Effector memory CD8-positive, alpha-beta T cell (primary cell): ENCODE results near the gene SAXO1.

Experiments
- ATAC-seq: fragments of 150-1000 bp; cut with Tn5 transposase; replicated peaks from 2 replicates; pipeline ENCODE4 v1.10.0; 2021; ENCODE audit warnings: mild to moderate bottlenecking, moderate library complexity
- DNase-seq, 3 experiments: peaks; one replicate each; pipeline ENCODE4 v3.0.0; 2021
- H3K27ac Mint-ChIP-seq, 2 donors: one replicate each; pipeline ENCODE4 v1.8.0; 2022; ENCODE audit warnings: mild to moderate bottlenecking in 2 of 2, mixed read lengths in 2 of 2, moderate library complexity in 2 of 2
- H3K27me3 Mint-ChIP-seq, 2 donors: one replicate each; pipeline ENCODE4 v1.8.0; 2022; ENCODE audit warnings: mixed read lengths in 2 of 2
- H3K36me3 Mint-ChIP-seq: one replicate; pipeline ENCODE4 v1.8.0; 2022; ENCODE audit warnings: mild to moderate bottlenecking, moderate library complexity, mixed read lengths; ENCODE audit not compliant: insufficient read depth
- H3K4me1 Mint-ChIP-seq, 2 donors: one replicate each; pipeline ENCODE4 v1.8.0; 2022; ENCODE audit warnings: low read depth in 2 of 2, mixed read lengths in 2 of 2
- H3K4me3 Mint-ChIP-seq, 2 donors: one replicate each; pipeline ENCODE4 v1.8.0; 2022; ENCODE audit warnings: mild to moderate bottlenecking in 2 of 2, mixed read lengths in 2 of 2, moderate library complexity in 2 of 2
- H3K9me3 Mint-ChIP-seq, 2 donors: one replicate each; pipeline ENCODE4 v1.8.0; 2022; ENCODE audit warnings: mixed read lengths in 2 of 2

The SAXO1 gene

DNA sequence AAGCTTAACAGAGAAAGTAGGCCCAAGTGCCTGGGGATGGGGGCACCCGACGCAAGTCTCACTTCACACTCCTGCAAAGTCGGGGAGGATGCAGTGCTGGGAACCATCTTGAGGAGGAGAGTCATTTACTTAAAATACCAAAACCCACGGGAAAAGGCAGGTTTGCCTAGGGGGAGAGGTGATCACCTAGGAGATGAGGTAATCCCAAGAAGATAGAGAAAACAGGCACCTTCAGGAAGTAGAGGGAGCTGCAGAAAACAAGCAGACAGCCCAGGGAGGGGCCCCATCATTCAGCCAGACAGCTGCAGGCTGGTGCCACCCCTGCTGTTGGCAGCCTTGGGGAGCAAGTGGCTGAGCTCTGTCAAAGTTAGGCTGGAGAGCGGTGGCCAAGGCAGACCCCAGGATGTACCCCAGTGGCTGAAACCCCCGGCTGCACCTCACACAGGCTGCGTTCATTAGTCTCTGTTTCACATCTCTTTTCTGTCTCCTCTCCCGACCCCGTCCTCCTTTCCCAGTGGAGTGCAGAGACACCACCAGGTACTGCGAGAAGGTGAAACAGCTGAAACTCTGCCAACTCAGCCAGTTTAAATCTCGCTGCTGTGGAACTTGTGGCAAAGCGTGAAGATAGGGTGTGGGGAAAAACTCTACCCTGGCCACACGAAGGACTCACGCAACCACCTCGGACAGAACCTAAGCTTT is 124.9 kb downstream of the SAXO1 start:
- DNase-seq (no peak), ATAC-seq (no peak)
- Mint-ChIP-seq H3K36me3 (no peaks in the 10 kb centered on the region), H3K4me3 (no peak overlapping the region), H3K4me1 (peaks cover 0 to 2% of the 10 kb centered on the region in 2 donors), H3K27me3 (peaks cover 26 to 60% of the 10 kb centered on the region in 2 donors), H3K27ac (no peak overlapping the region), H3K9me3 (peaks cover 0 to 2% of the 10 kb centered on the region in 2 donors)

DNA sequence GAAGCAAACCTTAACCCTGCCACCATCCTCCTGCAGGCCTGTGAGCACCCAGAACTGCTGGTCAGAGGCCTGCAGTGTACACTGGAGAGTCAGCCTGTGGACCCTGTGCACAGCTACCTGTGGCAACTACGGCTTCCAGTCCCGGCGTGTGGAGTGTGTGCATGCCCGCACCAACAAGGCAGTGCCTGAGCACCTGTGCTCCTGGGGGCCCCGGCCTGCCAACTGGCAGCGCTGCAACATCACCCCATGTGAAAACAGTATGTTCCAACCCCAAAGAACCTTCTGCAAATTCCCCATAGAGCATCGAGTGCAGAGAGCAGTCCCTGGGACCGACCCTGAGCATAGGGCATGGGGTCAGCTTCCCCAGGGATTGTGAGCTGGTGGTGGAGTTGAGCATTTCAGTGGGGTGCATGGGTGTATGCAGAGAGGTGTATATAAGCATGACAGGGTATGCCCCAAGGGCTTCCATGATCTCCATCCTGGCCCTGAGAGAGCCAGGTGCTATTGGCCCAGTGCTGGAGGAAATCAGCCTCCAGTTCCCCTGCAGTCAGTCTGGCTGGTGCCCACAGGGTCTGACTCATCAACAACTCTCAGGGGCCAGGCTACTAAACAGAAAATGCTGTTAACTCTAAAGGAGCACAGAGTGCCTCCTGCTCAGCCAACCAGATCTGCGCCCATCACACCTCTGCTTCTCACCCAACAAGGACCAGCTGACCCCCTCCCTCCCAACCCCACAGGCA is 126.2 kb downstream of the SAXO1 start:
- peaks cover 0 to 2% of the 10 kb centered on the region in 2 donors for H3K4me1 Mint-ChIP-seq
- peaks cover 0 to 2% of the 10 kb centered on the region in 2 donors for H3K9me3 Mint-ChIP-seq
- no peaks in the 10 kb centered on the region for H3K36me3 Mint-ChIP-seq
- ATAC-seq (no peak), DNase-seq (no peak)
- no peak overlapping the region for H3K4me3 Mint-ChIP-seq
- peaks cover 26 to 56% of the 10 kb centered on the region in 2 donors for H3K27me3 Mint-ChIP-seq
- no peak overlapping the region for H3K27ac Mint-ChIP-seq

DNA sequence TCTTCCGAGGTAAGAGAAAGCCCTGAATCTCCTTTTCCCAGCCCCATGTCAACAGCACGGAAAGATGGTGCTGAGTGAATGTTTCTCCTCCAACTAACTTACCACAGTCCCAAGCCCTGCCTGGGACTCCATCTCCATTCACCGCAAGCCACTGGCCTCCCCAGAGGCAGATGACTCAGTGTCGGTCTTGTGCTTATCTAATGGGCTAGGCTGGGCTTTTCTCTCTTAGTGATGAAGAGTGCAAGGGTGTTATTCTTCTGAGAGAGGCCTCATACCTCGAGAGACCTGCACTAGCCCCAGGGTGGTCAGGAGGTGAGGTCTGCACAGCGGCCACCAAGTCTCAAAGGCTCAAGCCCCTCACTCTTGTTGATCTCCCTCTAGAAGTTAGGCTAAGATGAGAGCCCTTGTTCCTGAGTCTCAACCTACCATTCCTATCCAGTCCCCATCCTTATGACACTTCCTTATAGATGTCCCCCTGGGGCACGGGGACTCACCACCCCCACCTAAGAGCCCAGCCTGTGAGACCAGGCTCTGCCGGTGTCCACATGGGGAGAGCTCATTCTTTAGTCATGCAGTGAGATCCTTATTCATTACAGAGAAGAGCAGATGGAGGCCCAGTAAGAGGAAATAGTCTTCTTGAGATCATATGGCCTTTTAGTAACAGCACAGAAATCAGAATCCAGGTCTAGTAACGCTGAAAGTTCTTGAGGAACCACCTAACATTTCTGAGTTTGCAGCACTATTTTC is 127.0 kb downstream of the SAXO1 start:
- no peak overlapping the region for H3K4me3 Mint-ChIP-seq
- H3K4me1 Mint-ChIP-seq, result peaks cover 0 to 2% of the 10 kb centered on the region in 2 donors
- peaks cover 26 to 49% of the 10 kb centered on the region in 2 donors for H3K27me3 Mint-ChIP-seq
- H3K36me3 Mint-ChIP-seq, result no peaks in the 10 kb centered on the region
- H3K27ac Mint-ChIP-seq, result no peak overlapping the region
- H3K9me3 Mint-ChIP-seq, result peaks cover 0 to 2% of the 10 kb centered on the region in 2 donors
- ATAC-seq (no peak), DNase-seq (no peak)

DNA sequence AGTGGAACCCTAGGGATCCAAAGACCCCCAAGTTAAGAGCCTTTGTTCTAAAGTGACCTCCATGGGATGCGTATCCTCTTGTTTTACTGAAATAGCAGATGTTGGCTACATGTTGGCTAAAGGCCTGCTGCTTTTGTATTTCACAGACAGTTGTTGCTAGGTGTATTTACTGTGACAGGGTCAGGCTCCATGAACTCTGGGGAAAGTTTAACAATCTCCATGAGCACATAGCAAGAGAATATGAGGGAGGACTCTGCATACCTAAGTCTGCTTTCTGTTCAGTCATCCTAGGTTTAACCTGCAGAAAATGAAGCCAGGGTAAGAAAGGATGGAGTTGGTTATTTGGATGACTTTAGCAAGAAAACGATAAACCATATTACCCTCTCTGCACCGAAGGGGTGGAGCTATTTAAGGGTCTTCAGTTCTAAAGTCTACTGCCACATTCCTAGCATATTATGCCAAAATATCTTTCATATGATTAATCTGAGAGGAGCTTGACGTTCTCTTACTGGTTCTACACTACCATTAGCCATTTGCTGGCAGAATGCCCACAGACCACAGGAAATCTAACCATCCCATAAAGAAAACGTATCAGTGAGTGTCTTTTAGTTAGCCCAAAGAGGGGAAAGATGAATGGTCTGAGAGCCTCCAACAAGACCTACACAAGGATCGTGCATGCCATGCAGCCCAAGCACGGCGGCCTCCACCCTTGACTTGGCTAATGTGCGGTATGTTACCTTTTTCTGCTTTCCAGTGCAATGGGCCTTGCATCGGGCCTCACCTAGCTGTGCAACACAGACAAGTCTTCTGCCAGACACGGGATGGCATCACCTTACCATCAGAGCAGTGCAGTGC is 127.8 kb downstream of the SAXO1 start:
- Mint-ChIP-seq H3K27ac (no peak overlapping the region), H3K4me1 (peaks cover 0 to 2% of the 10 kb centered on the region in 2 donors), H3K36me3 (no peaks in the 10 kb centered on the region), H3K9me3 (peaks cover 0 to 2% of the 10 kb centered on the region in 2 donors), H3K4me3 (no peak overlapping the region), H3K27me3 (peaks cover 26 to 43% of the 10 kb centered on the region in 2 donors)
- ATAC-seq (no peak), DNase-seq (no peak)

DNA sequence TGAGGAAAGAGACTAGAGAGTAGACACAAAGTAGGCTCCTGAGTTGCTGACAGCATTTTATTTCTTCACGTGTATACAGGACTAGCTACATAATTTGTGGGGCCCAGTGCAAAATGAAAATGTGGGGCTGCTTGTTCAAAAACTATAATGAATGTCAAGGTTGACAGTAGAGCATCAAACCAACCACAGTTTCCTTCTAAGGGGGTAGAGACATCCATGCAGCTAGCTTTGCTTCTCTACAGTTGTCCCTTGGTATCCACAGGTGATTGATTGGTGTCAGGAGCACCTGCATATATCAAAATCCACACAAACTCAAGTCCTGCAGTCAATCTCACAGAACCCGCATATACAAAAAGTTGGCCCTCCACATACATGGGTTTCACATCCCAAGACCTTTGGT is 129.6 kb downstream of the SAXO1 start:
- ATAC-seq (no peak), DNase-seq (no peak)
- Mint-ChIP-seq H3K27ac (no peak overlapping the region), H3K4me3 (no peak overlapping the region), H3K9me3 (peaks cover under 1 to 2% of the 10 kb centered on the region in 2 donors), H3K4me1 (no peaks in the 10 kb centered on the region), H3K36me3 (no peaks in the 10 kb centered on the region), H3K27me3 (peaks cover 25 to 31% of the 10 kb centered on the region in 2 donors)

DNA sequence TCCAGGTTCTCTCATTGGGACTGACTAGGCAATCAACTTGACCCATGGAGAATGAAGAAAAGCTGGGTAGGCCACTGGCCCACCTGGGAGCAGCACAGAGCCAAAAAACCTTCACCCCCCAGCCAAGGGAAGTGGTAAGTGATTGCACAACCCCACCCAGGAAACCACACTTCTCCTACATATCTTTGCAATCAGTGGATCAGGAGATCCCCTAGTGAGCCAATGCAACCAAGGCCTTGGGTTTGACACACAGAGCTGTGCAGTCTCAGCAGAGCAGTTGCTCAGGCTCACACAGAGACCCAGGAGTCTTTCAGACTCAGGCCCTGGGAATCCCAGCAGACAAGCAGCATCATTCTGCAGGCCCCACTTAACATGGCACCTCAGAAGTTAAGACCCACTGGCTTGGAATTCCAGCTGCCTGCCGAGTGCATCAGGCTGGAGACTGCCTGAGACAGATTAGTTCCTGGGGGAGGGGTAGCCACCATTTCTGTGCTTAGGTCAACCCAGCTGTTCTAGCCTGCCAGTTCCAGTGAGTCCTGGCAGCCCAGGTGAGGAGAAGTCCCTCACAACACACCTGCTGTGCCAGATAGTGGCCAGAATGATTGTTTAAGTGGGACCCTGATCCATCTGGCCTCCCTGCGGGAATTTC is 136.4 kb downstream of the SAXO1 start:
- H3K4me1 Mint-ChIP-seq, result peaks cover 0 to 4% of the 10 kb centered on the region in 2 donors
- H3K27ac Mint-ChIP-seq, result no peak overlapping the region
- DNase-seq, result no peak
- H3K9me3 Mint-ChIP-seq, result peaks cover 5 to 26% of the 10 kb centered on the region in 2 donors
- peak; percentile 43 for ATAC-seq
- H3K4me3 Mint-ChIP-seq, result no peak overlapping the region
- H3K36me3 Mint-ChIP-seq, result no peaks in the 10 kb centered on the region
- peaks cover 11 to 14% of the 10 kb centered on the region in 2 donors for H3K27me3 Mint-ChIP-seq

DNA sequence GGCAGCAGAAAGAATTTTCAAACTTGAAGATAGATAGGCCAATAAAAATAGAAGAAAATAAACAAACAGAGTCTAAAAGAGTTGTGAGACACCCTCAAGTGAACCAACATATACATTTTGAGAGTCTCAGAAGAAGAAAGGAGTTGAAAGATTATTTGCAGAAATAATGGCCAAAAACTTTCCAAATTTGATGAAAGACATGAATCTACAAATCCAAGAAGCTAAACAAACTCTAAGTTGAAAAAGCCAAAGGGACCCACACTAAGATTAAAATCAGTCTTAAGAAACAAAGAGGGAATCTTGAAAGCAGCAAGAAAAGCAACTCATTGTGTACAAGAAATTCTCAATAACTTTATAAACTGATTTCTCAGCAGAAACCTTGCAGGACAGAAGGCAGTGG is 137.0 kb downstream of the SAXO1 start:
- Mint-ChIP-seq H3K27me3 (peaks cover 11 to 20% of the 10 kb centered on the region in 2 donors), H3K27ac (no peak overlapping the region), H3K4me1 (peaks cover 0 to 4% of the 10 kb centered on the region in 2 donors), H3K9me3 (peaks cover 5 to 26% of the 10 kb centered on the region in 2 donors), H3K4me3 (no peak overlapping the region), H3K36me3 (no peaks in the 10 kb centered on the region)
- ATAC-seq (no peak), DNase-seq (no peak)

DNA sequence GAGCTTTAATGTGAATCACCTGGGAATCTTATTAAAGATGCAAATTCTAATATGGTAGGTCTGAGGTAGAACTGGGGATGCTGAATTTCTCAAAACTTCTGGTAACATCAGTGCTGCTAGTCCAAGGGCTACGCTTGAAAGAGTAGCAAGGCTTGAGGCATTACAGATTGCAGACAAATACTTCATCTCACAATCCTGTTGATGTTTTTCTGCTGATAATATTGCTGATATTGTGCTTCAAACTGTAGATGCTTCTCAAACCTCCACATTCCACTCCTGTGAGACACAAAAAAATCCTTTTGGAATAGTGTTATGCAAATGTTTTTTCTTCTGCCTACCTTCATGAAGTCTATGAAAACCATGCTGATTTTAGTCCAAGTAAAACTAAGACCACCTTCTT is 139.5 kb downstream of the SAXO1 start:
- no peak for ATAC-seq
- peaks cover 0 to 4% of the 10 kb centered on the region in 2 donors for H3K4me1 Mint-ChIP-seq
- peaks cover 5 to 26% of the 10 kb centered on the region in 2 donors for H3K9me3 Mint-ChIP-seq
- H3K4me3 Mint-ChIP-seq, result no peak overlapping the region
- no peaks in the 10 kb centered on the region for H3K36me3 Mint-ChIP-seq
- H3K27ac Mint-ChIP-seq, result no peak overlapping the region
- DNase-seq, result no peak
- peaks cover 12 to 30% of the 10 kb centered on the region in 2 donors for H3K27me3 Mint-ChIP-seq

DNA sequence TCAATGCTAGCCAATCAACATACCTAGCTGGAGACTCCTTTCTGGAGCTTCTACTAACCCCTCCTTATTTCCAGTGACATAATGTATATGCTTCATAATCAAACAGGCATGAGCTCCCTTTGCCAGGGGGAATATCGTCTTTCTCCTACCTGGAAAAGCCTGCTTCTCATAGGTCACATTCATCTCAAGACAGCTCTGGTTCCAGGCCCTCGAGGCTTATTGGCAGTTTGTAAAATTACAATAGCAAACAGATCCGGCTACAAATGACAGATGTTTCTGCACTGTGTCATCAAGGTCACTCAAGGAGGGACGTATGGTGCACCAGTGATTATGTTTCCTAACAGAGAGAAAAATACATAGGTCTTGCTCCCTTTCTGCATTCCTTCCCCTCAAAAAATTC is 140.0 kb downstream of the SAXO1 start:
- Mint-ChIP-seq H3K27ac (no peak overlapping the region), H3K4me1 (peaks cover 0 to 4% of the 10 kb centered on the region in 2 donors), H3K27me3 (peaks cover 8 to 26% of the 10 kb centered on the region in 2 donors), H3K4me3 (no peak overlapping the region), H3K36me3 (no peaks in the 10 kb centered on the region), H3K9me3 (peaks cover 2 to 22% of the 10 kb centered on the region in 2 donors)
- DNase-seq (no peak), ATAC-seq (no peak)

DNA sequence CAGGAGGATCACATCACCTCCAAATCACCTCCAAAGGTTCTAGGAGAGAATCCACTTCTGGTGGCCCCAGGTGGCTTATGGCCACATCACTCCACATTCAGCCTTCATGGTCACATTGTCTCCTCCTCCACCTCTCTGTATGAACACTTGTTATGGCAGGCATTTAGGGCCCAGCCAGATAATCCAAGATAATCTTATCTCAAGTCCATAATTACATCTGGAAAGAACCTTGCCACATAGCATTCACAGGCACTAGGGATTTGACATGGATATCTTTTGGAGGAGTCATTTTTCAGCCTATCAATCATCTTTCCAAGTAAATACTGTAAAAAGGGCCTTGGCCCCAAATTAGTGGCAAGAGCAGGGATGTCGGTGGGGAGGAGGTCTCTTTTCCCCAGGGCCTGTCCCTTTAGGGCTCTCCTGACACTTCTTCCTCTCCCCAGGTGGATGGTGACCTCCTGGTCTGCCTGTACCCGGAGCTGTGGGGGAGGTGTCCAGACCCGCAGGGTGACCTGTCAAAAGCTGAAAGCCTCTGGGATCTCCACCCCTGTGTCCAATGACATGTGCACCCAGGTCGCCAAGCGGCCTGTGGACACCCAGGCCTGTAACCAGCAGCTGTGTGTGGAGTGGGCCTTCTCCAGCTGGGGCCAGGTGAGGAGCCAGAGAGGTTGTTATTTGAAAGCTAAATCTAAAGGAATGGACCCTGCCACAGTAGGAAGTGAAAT is 140.9 kb downstream of the SAXO1 start:
- no peak for ATAC-seq
- H3K36me3 Mint-ChIP-seq, result no peaks in the 10 kb centered on the region

DNA sequence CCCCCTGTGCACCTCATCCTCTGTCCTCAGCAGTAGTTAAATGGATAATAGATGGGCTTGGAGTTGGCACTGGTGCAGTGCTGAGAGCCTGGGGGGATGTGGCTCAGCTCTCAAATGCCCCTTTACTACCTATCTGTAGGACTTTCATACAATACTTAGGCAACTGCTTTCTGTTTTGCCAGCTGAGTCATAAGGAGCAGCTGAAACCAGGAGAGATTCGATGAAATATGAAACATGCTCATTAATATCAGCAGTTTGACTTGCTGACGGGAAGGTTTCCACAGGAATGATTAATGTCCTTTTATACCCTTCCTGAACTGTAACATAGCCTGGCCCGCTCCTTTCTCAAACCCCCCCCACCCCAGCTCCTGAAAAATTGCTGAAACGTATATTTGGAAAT is 142.6 kb downstream of the SAXO1 start:
- no peak overlapping the region for H3K4me3 Mint-ChIP-seq
- DNase-seq (no peak), ATAC-seq (no peak)
- H3K36me3 Mint-ChIP-seq, result no peaks in the 10 kb centered on the region
- peaks cover 7 to 27% of the 10 kb centered on the region in 2 donors for H3K27me3 Mint-ChIP-seq
- no peaks in the 10 kb centered on the region for H3K4me1 Mint-ChIP-seq
- peaks cover 2 to 11% of the 10 kb centered on the region in 2 donors for H3K9me3 Mint-ChIP-seq
- H3K27ac Mint-ChIP-seq, result no peak overlapping the region

More for the DNA sequence above, 140.9 kb downstream of the SAXO1 start:
- Mint-ChIP-seq H3K27ac (no peak overlapping the region), H3K4me1 (peaks cover 0 to 4% of the 10 kb centered on the region in 2 donors), H3K4me3 (no peak overlapping the region), H3K27me3 (peaks cover 7 to 23% of the 10 kb centered on the region in 2 donors), H3K9me3 (peaks cover 2 to 20% of the 10 kb centered on the region in 2 donors)
- no peak for DNase-seq

DNA sequence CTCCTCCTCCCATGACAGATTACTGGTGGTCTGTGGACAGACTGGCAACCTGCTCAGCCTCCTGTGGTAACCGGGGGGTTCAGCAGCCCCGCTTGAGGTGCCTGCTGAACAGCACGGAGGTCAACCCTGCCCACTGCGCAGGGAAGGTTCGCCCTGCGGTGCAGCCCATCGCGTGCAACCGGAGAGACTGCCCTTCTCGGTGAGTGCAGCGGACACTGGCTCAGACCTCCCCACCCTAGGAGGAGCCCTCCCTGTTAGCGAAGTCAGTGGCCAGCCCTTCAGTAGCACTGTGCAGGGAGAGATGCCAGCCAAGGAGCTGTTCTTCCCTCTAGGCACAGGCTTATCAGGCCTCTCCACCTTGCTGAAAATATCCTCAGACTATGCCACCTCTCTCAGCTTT is 143.5 kb downstream of the SAXO1 start:
- ATAC-seq, result no peak
- Mint-ChIP-seq H3K36me3 (no peaks in the 10 kb centered on the region), H3K4me1 (no peaks in the 10 kb centered on the region), H3K9me3 (peaks cover 2 to 6% of the 10 kb centered on the region in 2 donors), H3K4me3 (no peak overlapping the region), H3K27me3 (peaks cover 15 to 32% of the 10 kb centered on the region in 2 donors), H3K27ac (no peak overlapping the region)
- no peak for DNase-seq
